Suprapubic skin (tissue), 4 donors: ENCODE results near the gene RUNX2. TPM values are rescaled to one million over a fixed set of nuclear protein-coding genes. Genes with fewer than 3 reads are reported as not detected.

Experiments
- DNase-seq, 2 donors: peaks; one replicate each; pipeline ENCODE4 v3.0.0-alpha.2; 2019; ENCODE audit warnings: low spot score in 2 of 2
- H3K27ac ChIP-seq: fragments of 200-600 bp; sonication (generic); one replicate; pipeline ENCODE4 v1.5.1; 2019
- H3K27me3 ChIP-seq: fragments of 200-600 bp; sonication (generic); one replicate; pipeline ENCODE4 v1.5.1; 2019
- H3K36me3 ChIP-seq: fragments of 200-600 bp; sonication (generic); one replicate; pipeline ENCODE4 v1.5.1; 2019
- H3K4me1 ChIP-seq: fragments of 200-600 bp; sonication (generic); one replicate; pipeline ENCODE4 v1.5.1; 2019
- H3K4me3 ChIP-seq: fragments of 200-600 bp; sonication (generic); one replicate; pipeline ENCODE4 v1.5.1; 2019; ENCODE audit warnings: mild to moderate bottlenecking
- H3K9me3 ChIP-seq: fragments of 200-600 bp; sonication (generic); one replicate; pipeline ENCODE4 v1.5.1; 2019
- CTCF ChIP-seq, 2 donors: fragments of 200-600 bp in 1 of 2; fragments of 450-650 bp in 1 of 2; sonication (generic) in 1 of 2; IDR thresholded peaks; one replicate each; pipeline ENCODE4 v1.5.1; 2016 to 2019; ENCODE audit warnings: antibody characterized with exemption in 2 of 2, mild to moderate bottlenecking in 1 of 2, moderate library complexity in 1 of 2
- EP300 ChIP-seq: sonication (generic); formaldehyde crosslinking; IDR thresholded peaks from one replicate; pipeline ENCODE4 v1.6.1; 2017; ENCODE audit warnings: antibody characterized with exemption
- POLR2A ChIP-seq, 2 donors: fragments of 450-650 bp; IDR thresholded peaks; one replicate each; pipeline ENCODE4 v1.6.1; 2017; ENCODE audit warnings: antibody characterized with exemption in 2 of 2, mild to moderate bottlenecking in 2 of 2, moderate library complexity in 2 of 2
- POLR2AphosphoS5 ChIP-seq, 3 donors: sonication (generic); formaldehyde crosslinking; IDR thresholded peaks; one replicate each; pipeline ENCODE4 v1.6.1; 2017; ENCODE audit warnings: antibody characterized with exemption in 3 of 3
- WGBS: methylation state at CpG from one replicate; pipeline ENCODE4 v1.1.5; 2018; 5-methylcytosine and 5-hydroxymethylcytosine counted together
- total RNA-seq, 4 donors: library from RNA; depleted of rRNA; stranded (reverse); fragments of >200 nt; gene quantifications; one replicate each; pipeline ENCODE4 v1.1.0, GENCODE V29; 2016

RUNX2 gene
- total RNA-seq, 4 donors from 2014 or later = 2.6 to 5.9 (median 3.1) TPM

- DNase-seq = no peak
- H3K36me3 ChIP-seq = no peaks in the 10 kb centered on the region
- H3K4me3 ChIP-seq = no peak overlapping the region
- H3K27me3 ChIP-seq = no peaks in the 10 kb centered on the region
- no peak for TF ChIP-seq POLR2AphosphoS5 (IDR thresholded peaks at IDR 0.05)
- no peak overlapping the region for H3K27ac ChIP-seq
- no peaks in the 10 kb centered on the region for H3K9me3 ChIP-seq
- 65% methylated on average over 8 of the region's 8 CpGs for WGBS
- no peaks in the 10 kb centered on the region for H3K4me1 ChIP-seq
Observed at GRCh38 chr6:45635284-45635867, 307.2 kb downstream of the RUNX2 start.

GRCh38 chr6:45637056-45637455 is 308.9 kb downstream of the RUNX2 start:
- no peak overlapping the region for H3K4me3 ChIP-seq
- DNase-seq = no peak
- no peaks in the 10 kb centered on the region for H3K27me3 ChIP-seq
- no peaks in the 10 kb centered on the region for H3K9me3 ChIP-seq
- H3K27ac ChIP-seq = no peak overlapping the region
- TF ChIP-seq POLR2A (IDR thresholded peaks at IDR 0.05) (no peak), CTCF (IDR thresholded peaks at IDR 0.05) (no peak), EP300 (no peak), POLR2AphosphoS5 (IDR thresholded peaks at IDR 0.05) (no peak)
- no peaks in the 10 kb centered on the region for H3K4me1 ChIP-seq
- no peaks in the 10 kb centered on the region for H3K36me3 ChIP-seq
- WGBS = 97% methylated on average over 3 of the region's 3 CpGs

- no peak for DNase-seq
- WGBS = 69% methylated on average over 7 of the region's 7 CpGs
- Histone ChIP-seq H3K27me3 (no peaks in the 10 kb centered on the region), H3K9me3 (no peaks in the 10 kb centered on the region), H3K36me3 (no peaks in the 10 kb centered on the region), H3K4me1 (no peaks in the 10 kb centered on the region), H3K4me3 (no peak overlapping the region), H3K27ac (no peak overlapping the region)
- TF ChIP-seq POLR2AphosphoS5 (IDR thresholded peaks at IDR 0.05) = no peak
- TF ChIP-seq CTCF (IDR thresholded peaks at IDR 0.05) = no peak
- TF ChIP-seq POLR2A (IDR thresholded peaks at IDR 0.05) = no peak
- TF ChIP-seq EP300 = no peak
Observed at GRCh38 chr6:45637611-45638257, 309.6 kb downstream of the RUNX2 start.

DNA sequence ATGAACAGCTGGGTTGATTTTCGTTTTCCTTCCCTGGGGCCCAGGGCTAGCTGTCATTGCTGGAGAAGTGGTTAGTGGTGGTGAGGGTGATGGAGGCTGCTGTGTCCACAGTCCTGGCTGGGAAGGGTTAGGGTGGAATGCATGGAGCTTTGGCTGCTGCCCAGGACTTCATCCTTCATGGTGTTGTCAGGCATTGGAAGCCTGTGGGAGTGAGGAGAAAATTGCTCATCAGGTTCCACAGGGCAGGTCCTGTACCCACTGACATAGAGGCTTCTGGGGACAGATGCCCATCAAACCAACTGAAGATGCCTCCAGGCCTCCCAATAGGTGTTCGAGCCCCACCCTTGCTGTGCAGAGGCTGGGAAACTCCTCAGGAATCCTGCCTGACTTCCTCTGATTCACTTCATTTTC is 312.0 kb downstream of the RUNX2 start:
- no peaks in the 10 kb centered on the region for H3K9me3 ChIP-seq
- no peak overlapping the region for H3K27ac ChIP-seq
- TF ChIP-seq EP300 = no peak
- TF ChIP-seq POLR2AphosphoS5 (IDR thresholded peaks at IDR 0.05) = no peak
- no peak for DNase-seq
- no peaks in the 10 kb centered on the region for H3K36me3 ChIP-seq
- no peak overlapping the region for H3K4me3 ChIP-seq
- WGBS = 72% methylated on average over 2 of the region's 2 CpGs
- no peaks in the 10 kb centered on the region for H3K4me1 ChIP-seq
- peaks cover 6% of the 10 kb centered on the region for H3K27me3 ChIP-seq

GRCh38 chr6:45640811-45641210 is 312.7 kb downstream of the RUNX2 start:
- 95% methylated on average over 13 of the region's 13 CpGs for WGBS
- Histone ChIP-seq H3K27ac (no peak overlapping the region), H3K27me3 (peaks cover 6% of the 10 kb centered on the region), H3K4me1 (no peaks in the 10 kb centered on the region), H3K36me3 (no peaks in the 10 kb centered on the region), H3K9me3 (no peaks in the 10 kb centered on the region), H3K4me3 (no peak overlapping the region)
- no peak for DNase-seq
- no peak for TF ChIP-seq POLR2AphosphoS5 (IDR thresholded peaks at IDR 0.05)
- no peak for TF ChIP-seq CTCF (IDR thresholded peaks at IDR 0.05)

DNA sequence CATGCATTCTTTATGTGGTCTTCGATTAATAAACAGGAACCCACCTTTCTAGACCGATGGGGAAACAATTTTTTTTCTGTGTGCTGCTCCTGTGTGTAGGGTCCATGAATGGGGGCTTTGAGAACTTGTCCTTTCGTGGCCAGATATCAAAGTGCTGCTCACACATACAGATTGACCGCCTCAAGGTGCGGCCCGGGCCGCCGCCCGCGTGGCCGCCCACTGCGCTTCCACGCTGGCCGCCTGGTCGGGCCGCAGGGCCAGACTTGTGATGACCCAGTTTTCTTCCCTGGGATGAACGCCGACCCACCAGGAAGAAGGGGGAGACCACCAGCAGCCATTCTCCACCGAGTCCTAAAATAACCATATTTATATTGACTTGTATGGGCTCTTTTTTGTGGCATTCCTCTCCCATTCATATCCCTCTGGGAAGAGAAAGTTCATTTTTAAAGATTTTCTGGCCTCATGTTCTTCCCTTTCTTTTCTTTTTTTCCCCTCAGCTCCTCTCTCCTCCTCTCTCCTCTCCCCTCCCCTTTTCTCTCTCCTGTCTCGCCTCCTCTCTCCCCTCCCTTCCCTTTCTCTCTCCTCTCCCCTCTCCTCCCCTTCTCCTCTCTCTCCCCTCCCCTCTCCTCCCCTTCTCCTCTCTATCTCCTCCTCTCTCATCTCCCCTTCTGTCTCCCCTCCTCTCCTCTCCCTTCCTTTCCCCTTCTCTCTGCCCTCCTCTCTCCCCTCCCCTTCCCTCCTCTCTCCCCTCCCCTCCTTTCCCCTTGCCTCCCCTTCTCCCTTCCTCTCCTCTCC is 314.4 kb downstream of the RUNX2 start:
- peaks cover 6% of the 10 kb centered on the region for H3K27me3 ChIP-seq

More for the DNA sequence above, 314.4 kb downstream of the RUNX2 start:
- no peaks in the 10 kb centered on the region for H3K4me1 ChIP-seq
- no peaks in the 10 kb centered on the region for H3K9me3 ChIP-seq
- H3K27ac ChIP-seq = no peak overlapping the region
- H3K4me3 ChIP-seq = no peak overlapping the region
- H3K36me3 ChIP-seq = no peaks in the 10 kb centered on the region
- 92% methylated on average over 19 of the region's 20 CpGs for WGBS
- TF ChIP-seq POLR2A (IDR thresholded peaks at IDR 0.05) = no peak
- no peak for TF ChIP-seq POLR2AphosphoS5 (IDR thresholded peaks at IDR 0.05)
- TF ChIP-seq EP300 = no peak
- no peak for TF ChIP-seq CTCF (IDR thresholded peaks at IDR 0.05)
- no peak for DNase-seq
